GM12873 (cell line): ENCODE results near the gene PAK6.

Source experiments
- CTCF ChIP-seq: IDR thresholded peaks from 2 replicates; pipeline ENCODE4 v1.5.1; 2012; ENCODE audit warnings: low read depth, mild to moderate bottlenecking, moderate library complexity, low read length, control low read depth; ENCODE audit not compliant: insufficient read depth; ENCODE audit errors: missing control alignments

PAK6 gene

GRCh38 chr15:40290918-40291574 is 52.2 kb downstream of the PAK6 start:
- no peak for TF ChIP-seq CTCF

- TF ChIP-seq CTCF, result no peak
Measured at GRCh38 chr15:40292246-40292645, 53.4 kb downstream of the PAK6 start.

GRCh38 chr15:40293006-40293405 is 54.1 kb downstream of the PAK6 start:
- TF ChIP-seq CTCF, result no peak

GRCh38 chr15:40293905-40294895 is 55.3 kb downstream of the PAK6 start:
- TF ChIP-seq CTCF, result no peak

GRCh38 chr15:40295297-40295696 is 56.4 kb downstream of the PAK6 start:
- TF ChIP-seq CTCF, result no peak

- TF ChIP-seq CTCF, result no peak
Measured at GRCh38 chr15:40295877-40296560, 57.2 kb downstream of the PAK6 start.

GRCh38 chr15:40296561-40297230 is 57.8 kb downstream of the PAK6 start:
- no peak for TF ChIP-seq CTCF
